Activated naive CD4-positive, alpha-beta T cell treated with anti-CD3 and anti-CD28 coated beads, Interleukin-2, amount 10 ng/mL, durations not matched to agents 7 days and 5 days (primary cell): ENCODE results near the gene HAPLN1.

ENCODE experiments used
- CTCF ChIA-PET: fragments of 350-600 bp; sonication (Branson Sonifier 250); formaldehyde crosslinking; loops from one replicate; lab custom pipeline; 2021; ENCODE audit warnings: antibody characterized with exemption; lab: Charles Lee
- DNase-seq: peaks from one replicate; pipeline ENCODE4 v3.0.0-alpha.2; 2020
- H3K27ac Mint-ChIP-seq: one replicate; pipeline ENCODE4 v1.8.0; 2021; ENCODE audit warnings: mild to moderate bottlenecking, moderate library complexity, mixed read lengths
- H3K27me3 Mint-ChIP-seq: one replicate; pipeline ENCODE4 v1.8.0; 2021; ENCODE audit warnings: mild to moderate bottlenecking, mixed read lengths
- H3K36me3 Mint-ChIP-seq: one replicate; pipeline ENCODE4 v1.8.0; 2021; ENCODE audit warnings: mixed read lengths
- H3K4me1 Mint-ChIP-seq: one replicate; pipeline ENCODE4 v1.8.0; 2021; ENCODE audit warnings: mixed read lengths
- H3K4me3 Mint-ChIP-seq: one replicate; pipeline ENCODE4 v1.8.0; 2021; ENCODE audit warnings: mild to moderate bottlenecking, moderate library complexity, mixed read lengths
- H3K9me3 Mint-ChIP-seq: one replicate; pipeline ENCODE4 v1.8.0; 2021; ENCODE audit warnings: mixed read lengths

The HAPLN1 gene

GRCh38 chr5:83644301-83644700 lies 76.4 kb downstream of the HAPLN1 start:
- H3K27me3 Mint-ChIP-seq: no peaks in the 10 kb centered on the region
- no peaks in the 10 kb centered on the region for H3K9me3 Mint-ChIP-seq
- CTCF ChIA-PET: no interaction called here
- H3K4me3 Mint-ChIP-seq: no peak overlapping the region
- no peaks in the 10 kb centered on the region for H3K36me3 Mint-ChIP-seq
- no peak for DNase-seq
- H3K27ac Mint-ChIP-seq: no peak overlapping the region
- no peaks in the 10 kb centered on the region for H3K4me1 Mint-ChIP-seq

GRCh38 chr5:83641946-83642345 lies 78.7 kb downstream of the HAPLN1 start:
- Mint-ChIP-seq H3K9me3 (no peaks in the 10 kb centered on the region), H3K4me1 (no peaks in the 10 kb centered on the region), H3K36me3 (no peaks in the 10 kb centered on the region), H3K27me3 (no peaks in the 10 kb centered on the region), H3K27ac (no peak overlapping the region), H3K4me3 (no peak overlapping the region)
- CTCF ChIA-PET: no interaction called here
- no peak for DNase-seq

- Mint-ChIP-seq H3K27ac (no peak overlapping the region), H3K4me3 (no peak overlapping the region), H3K4me1 (no peaks in the 10 kb centered on the region), H3K9me3 (no peaks in the 10 kb centered on the region), H3K36me3 (no peaks in the 10 kb centered on the region), H3K27me3 (no peaks in the 10 kb centered on the region)
- CTCF ChIA-PET: no interaction called here
- DNase-seq: no peak
These were observed 80.7 kb downstream of the HAPLN1 start for GRCh38 chr5:83639911-83640310.

GRCh38 chr5:83636156-83636555 lies 84.5 kb downstream of the HAPLN1 start:
- no peak for DNase-seq
- no peaks in the 10 kb centered on the region for H3K27me3 Mint-ChIP-seq
- H3K4me1 Mint-ChIP-seq: no peaks in the 10 kb centered on the region
- CTCF ChIA-PET: no interaction called here
- H3K36me3 Mint-ChIP-seq: no peaks in the 10 kb centered on the region
- H3K9me3 Mint-ChIP-seq: no peaks in the 10 kb centered on the region
- no peak overlapping the region for H3K4me3 Mint-ChIP-seq
- no peak overlapping the region for H3K27ac Mint-ChIP-seq

GRCh38 chr5:83633285-83633684 lies 87.4 kb downstream of the HAPLN1 start:
- Mint-ChIP-seq H3K36me3 (no peaks in the 10 kb centered on the region), H3K27ac (no peak overlapping the region), H3K27me3 (no peaks in the 10 kb centered on the region), H3K9me3 (no peaks in the 10 kb centered on the region), H3K4me3 (no peak overlapping the region), H3K4me1 (no peaks in the 10 kb centered on the region)
- CTCF ChIA-PET: no interaction called here
- DNase-seq: no peak

GRCh38 chr5:83632874-83633273 lies 87.8 kb downstream of the HAPLN1 start:
- Mint-ChIP-seq H3K9me3 (no peaks in the 10 kb centered on the region), H3K4me3 (no peak overlapping the region), H3K27ac (no peak overlapping the region), H3K36me3 (no peaks in the 10 kb centered on the region), H3K4me1 (no peaks in the 10 kb centered on the region), H3K27me3 (no peaks in the 10 kb centered on the region)
- DNase-seq: no peak
- CTCF ChIA-PET: no interaction called here

- Mint-ChIP-seq H3K27me3 (no peaks in the 10 kb centered on the region), H3K36me3 (no peaks in the 10 kb centered on the region), H3K4me3 (no peak overlapping the region), H3K9me3 (no peaks in the 10 kb centered on the region), H3K4me1 (no peaks in the 10 kb centered on the region), H3K27ac (no peak overlapping the region)
- CTCF ChIA-PET: no interaction called here
- no peak for DNase-seq
These were observed 92.3 kb downstream of the HAPLN1 start for GRCh38 chr5:83628360-83628759.

GRCh38 chr5:83614841-83615240 lies 105.8 kb downstream of the HAPLN1 start:
- CTCF ChIA-PET: no interaction called here
- Mint-ChIP-seq H3K4me3 (no peak overlapping the region), H3K27me3 (peaks cover 8% of the 10 kb centered on the region), H3K36me3 (no peaks in the 10 kb centered on the region), H3K4me1 (no peaks in the 10 kb centered on the region), H3K27ac (no peak overlapping the region), H3K9me3 (no peaks in the 10 kb centered on the region)
- no peak for DNase-seq

GRCh38 chr5:83608122-83608521 lies 112.5 kb downstream of the HAPLN1 start:
- no peaks in the 10 kb centered on the region for H3K36me3 Mint-ChIP-seq
- H3K27ac Mint-ChIP-seq: no peak overlapping the region
- H3K27me3 Mint-ChIP-seq: peaks cover 3% of the 10 kb centered on the region
- no peaks in the 10 kb centered on the region for H3K4me1 Mint-ChIP-seq
- no peaks in the 10 kb centered on the region for H3K9me3 Mint-ChIP-seq
- no peak overlapping the region for H3K4me3 Mint-ChIP-seq
- no peak for DNase-seq
- CTCF ChIA-PET: interaction anchor here (0.6 to 1.5 kb wide), 2 partner anchors 10 to 1112 kb away, joined by 3 read pairs; no protein-coding TSS in a partner anchor

GRCh38 chr5:83595217-83595616 lies 125.4 kb downstream of the HAPLN1 start:
- Mint-ChIP-seq H3K9me3 (no peaks in the 10 kb centered on the region), H3K27ac (no peak overlapping the region), H3K4me1 (no peaks in the 10 kb centered on the region), H3K36me3 (no peaks in the 10 kb centered on the region), H3K27me3 (no peaks in the 10 kb centered on the region), H3K4me3 (no peak overlapping the region)
- DNase-seq: no peak
- CTCF ChIA-PET: no interaction called here

GRCh38 chr5:83590966-83591365 lies 129.7 kb downstream of the HAPLN1 start:
- Mint-ChIP-seq H3K4me1 (no peaks in the 10 kb centered on the region), H3K36me3 (no peaks in the 10 kb centered on the region), H3K27ac (no peak overlapping the region), H3K9me3 (no peaks in the 10 kb centered on the region), H3K27me3 (no peaks in the 10 kb centered on the region), H3K4me3 (no peak overlapping the region)
- DNase-seq: no peak
- CTCF ChIA-PET: no interaction called here

- H3K4me1 Mint-ChIP-seq: no peaks in the 10 kb centered on the region
- H3K36me3 Mint-ChIP-seq: no peaks in the 10 kb centered on the region
- H3K9me3 Mint-ChIP-seq: no peaks in the 10 kb centered on the region
- no peak overlapping the region for H3K27ac Mint-ChIP-seq
- CTCF ChIA-PET: no interaction called here
- no peak overlapping the region for H3K4me3 Mint-ChIP-seq
- no peak for DNase-seq
- H3K27me3 Mint-ChIP-seq: no peaks in the 10 kb centered on the region
These were observed 130.9 kb downstream of the HAPLN1 start for GRCh38 chr5:83589786-83590185.
